Upper lobe of right lung (tissue), 1 donor: ENCODE results near the gene TMC6. TPM values are rescaled to one million over a fixed set of nuclear protein-coding genes. Genes with fewer than 3 reads are reported as not detected.

ENCODE experiments used
- ATAC-seq: fragments of 200-7000 bp; cut with Tn5 transposase; one replicate; pipeline ENCODE4 v1.9.1; 2020; ENCODE audit warnings: mild to moderate bottlenecking, moderate library complexity
- DNase-seq: peaks from one replicate; pipeline ENCODE4 v3.0.0-alpha.2; 2020
- H3K27ac ChIP-seq: fragments of 200-600 bp; one replicate; pipeline ENCODE4 v1.8.0; 2022
- H3K27me3 ChIP-seq: fragments of 200-600 bp; one replicate; pipeline ENCODE4 v1.8.0; 2022; ENCODE audit warnings: mild to moderate bottlenecking
- H3K36me3 ChIP-seq: fragments of 200-600 bp; one replicate; pipeline ENCODE4 v1.8.0; 2022
- H3K4me1 ChIP-seq: fragments of 200-600 bp; one replicate; pipeline ENCODE4 v1.8.0; 2022
- H3K4me3 ChIP-seq: fragments of 200-600 bp; one replicate; pipeline ENCODE4 v1.8.0; 2022; ENCODE audit warnings: mild to moderate bottlenecking
- H3K9me3 ChIP-seq: fragments of 200-600 bp; one replicate; pipeline ENCODE4 v1.8.0; 2022
- CTCF ChIP-seq: fragments of 200-600 bp; IDR thresholded peaks from one replicate; pipeline ENCODE4 v1.8.0; 2022; ENCODE audit warnings: antibody characterized with exemption
- intact Hi-C: fragments of 100-400 bp; cut with DNase I; formaldehyde crosslinking; loops from one replicate; pipeline ENCODE4 v1.11.0; 2022
- total RNA-seq: library from RNA; stranded (reverse); fragmentation: NEBNext Ultra II Directional; extraction: Animal tissue kit (Norgen Biotek cat#: 25700); gene quantifications from one replicate; pipeline ENCODE4 v1.2.1, GENCODE V29; 2021
- donor health status: DM: no; HTN: yes; CAD: no; lungs with severe emphysema.

Gene TMC6
- total RNA-seq, 1 donor from 2014 or later, result 176 TPM

- no peaks in the 10 kb centered on the region for H3K27me3 ChIP-seq
- peak; percentile 79 for DNase-seq
- TF ChIP-seq CTCF, result no peak
- H3K4me3 ChIP-seq, result peak overlapping the region; percentile 52
- ATAC-seq, result peak; percentile 4
- no peaks in the 10 kb centered on the region for H3K36me3 ChIP-seq
- H3K4me1 ChIP-seq, result peaks cover 49% of the 10 kb centered on the region
- intact Hi-C loops, result no loop called here
- no peaks in the 10 kb centered on the region for H3K9me3 ChIP-seq
- peak overlapping the region; percentile 71 for H3K27ac ChIP-seq
Measured at GRCh38 chr17:78131172-78132083, 2.9 kb upstream of the TMC6 start.

- no peaks in the 10 kb centered on the region for H3K9me3 ChIP-seq
- peaks cover 57% of the 10 kb centered on the region for H3K4me1 ChIP-seq
- no peak for TF ChIP-seq CTCF
- ATAC-seq (peak; percentile 32), DNase-seq (peak; percentile 76)
- peak within 1 kb of the TSS; percentile 86 for H3K27ac ChIP-seq
- peaks cover 7% of the 10 kb centered on the region for H3K36me3 ChIP-seq
- peak within 1 kb of the TSS; percentile 93 for H3K4me3 ChIP-seq
- intact Hi-C loops, result no loop called here
- H3K27me3 ChIP-seq, result no peaks in the 10 kb centered on the region
Measured at GRCh38 chr17:78130437-78131101, 2.0 kb upstream of the TMC6 start, which contains the start of gene TMC8. TMC8 (plus strand) TSS chr17:78130771; CDS start chr17:78131589, 818 bp downstream.

- H3K27me3 ChIP-seq, result no peaks in the 10 kb centered on the region
- no peak for DNase-seq
- H3K4me1 ChIP-seq, result peaks cover 62% of the 10 kb centered on the region
- peak overlapping the region; percentile 86 for H3K27ac ChIP-seq
- H3K9me3 ChIP-seq, result no peaks in the 10 kb centered on the region
- intact Hi-C loops, result no loop called here
- H3K4me3 ChIP-seq, result no peak overlapping the region
- ATAC-seq, result no peak
- TF ChIP-seq CTCF, result no peak
- H3K36me3 ChIP-seq, result peaks cover 12% of the 10 kb centered on the region
Measured at GRCh38 chr17:78130090-78130436, 1.5 kb upstream of the TMC6 start.

GRCh38 chr17:78129351-78130089 lies 965 bp upstream of the TMC6 start:
- no peak for DNase-seq
- Histone ChIP-seq H3K27ac (peak overlapping the region; percentile 86), H3K27me3 (no peaks in the 10 kb centered on the region), H3K4me3 (peak overlapping the region; percentile 93), H3K9me3 (no peaks in the 10 kb centered on the region), H3K4me1 (peaks cover 67% of the 10 kb centered on the region), H3K36me3 (peaks cover 18% of the 10 kb centered on the region)
- TF ChIP-seq CTCF, result no peak
- intact Hi-C loops, result no loop called here
- no peak for ATAC-seq

- peaks cover 58% of the 10 kb centered on the region for H3K4me1 ChIP-seq
- ATAC-seq, result peak; percentile 35
- H3K27ac ChIP-seq, result peak overlapping the region; percentile 86
- intact Hi-C loops, result no loop called here
- H3K4me3 ChIP-seq, result peak overlapping the region; percentile 93
- no peaks in the 10 kb centered on the region for H3K9me3 ChIP-seq
- peaks cover 30% of the 10 kb centered on the region for H3K36me3 ChIP-seq
- no peak for TF ChIP-seq CTCF
- DNase-seq, result peak; percentile 82
- H3K27me3 ChIP-seq, result no peaks in the 10 kb centered on the region
Measured at GRCh38 chr17:78127888-78128550, 536 bp downstream of the TMC6 start.
